Activated T-helper 1 cell treated with anti-CD3 and anti-CD28 coated beads, Interleukin-12 subunit alpha, Interleukin-12 subunit beta, Interleukin-2, Interleukin-4 antibody, amounts not matched to agents 30 ng/mL and 10 ng/mL and 1 ng/mL, durations not matched to agents 14 hours and 24 hours and 36 hours (primary cell): ENCODE data around the gene ANAPC10. TPM values are rescaled to one million over a fixed set of nuclear protein-coding genes. Genes with fewer than 3 reads are reported as not detected.
A peak's percentile ranks its signal among the peaks of the same experiment; 100 is the strongest.

ENCODE experiments used
- DNase-seq: peaks from one replicate; pipeline ENCODE4 v3.0.0; 2021; ENCODE audit warnings: low spot score
- H3K27ac Mint-ChIP-seq: one replicate; pipeline ENCODE4 v1.8.0; 2021; ENCODE audit warnings: mild to moderate bottlenecking, mixed read lengths
- H3K27me3 Mint-ChIP-seq: one replicate; pipeline ENCODE4 v1.8.0; 2022; ENCODE audit warnings: mild to moderate bottlenecking, moderate library complexity, mixed read lengths; ENCODE audit not compliant: insufficient read depth
- H3K36me3 Mint-ChIP-seq: one replicate; pipeline ENCODE4 v1.8.0; 2021; ENCODE audit warnings: low read depth, mixed read lengths
- H3K4me1 Mint-ChIP-seq: one replicate; pipeline ENCODE4 v1.8.0; 2021; ENCODE audit warnings: low read depth, mixed read lengths
- H3K4me3 Mint-ChIP-seq: one replicate; pipeline ENCODE4 v1.8.0; 2021; ENCODE audit warnings: mild to moderate bottlenecking, moderate library complexity, mixed read lengths
- H3K9me3 Mint-ChIP-seq: one replicate; pipeline ENCODE4 v1.8.0; 2021; ENCODE audit warnings: mixed read lengths
- intact Hi-C: fragments of 100-400 bp; cut with micrococcal nuclease; formaldehyde crosslinking; loops from one replicate; pipeline ENCODE4 v1.15.1; 2024
- total RNA-seq: library from RNA; stranded (reverse); gene quantifications from 2 replicates; pipeline ENCODE4 v1.2.3, GENCODE V29; 2022

Gene ANAPC10
- total RNA-seq, 1 donor from 2014 or later, result 25.4 TPM

DNA sequence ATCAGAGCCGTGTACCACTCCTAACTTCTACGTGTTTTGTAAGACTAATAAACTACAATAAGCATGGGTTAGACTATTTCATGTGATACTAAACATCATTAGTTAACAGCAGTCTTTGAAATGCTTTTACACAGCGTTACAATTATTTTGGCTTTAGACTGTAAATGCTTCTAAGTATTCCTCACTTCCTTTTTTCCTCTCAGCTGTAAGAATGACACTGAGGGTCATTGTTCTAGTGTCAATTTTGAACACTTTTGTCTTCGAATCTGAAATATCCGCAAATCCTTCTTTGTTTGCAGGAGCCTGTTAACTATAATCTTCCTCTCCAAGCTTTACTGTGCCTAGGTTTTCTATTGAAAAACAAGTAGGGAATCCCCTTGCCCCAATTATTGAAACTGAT lies 1.7 kb upstream of the ANAPC10 start:
- DNase-seq, result no peak
- Mint-ChIP-seq H3K4me1 (peaks cover 27% of the 10 kb centered on the region), H3K27ac (peak overlapping the region; percentile 82), H3K4me3 (peak overlapping the region; percentile 92), H3K27me3 (no peaks in the 10 kb centered on the region), H3K9me3 (peaks cover 3% of the 10 kb centered on the region), H3K36me3 (peaks cover 20% of the 10 kb centered on the region)
- intact Hi-C loops, result loop anchor here (2.0 to 10.0 kb wide), 5 partner anchors 13 to 1912 kb away; no protein-coding TSS in a partner anchor

DNA sequence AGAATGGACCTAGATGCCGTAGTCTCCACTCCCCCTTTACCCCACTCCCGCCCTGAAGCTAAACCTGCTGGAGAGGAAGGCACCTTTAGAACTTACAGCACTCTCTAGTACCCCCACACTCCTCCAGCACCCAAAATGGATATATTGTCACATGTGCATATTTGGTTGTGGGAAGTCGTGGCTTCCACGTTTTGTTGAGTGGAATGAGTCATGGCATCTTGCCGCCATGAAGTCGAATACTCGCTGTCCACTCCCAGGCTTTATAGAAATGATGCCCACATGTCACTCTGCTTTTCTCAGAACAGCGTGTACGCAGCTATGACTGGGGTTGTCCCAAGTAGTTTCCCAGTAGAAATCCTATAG lies 660 bp upstream of the ANAPC10 start:
- peak overlapping the region; percentile 92 for H3K4me3 Mint-ChIP-seq
- peaks cover 27% of the 10 kb centered on the region for H3K4me1 Mint-ChIP-seq
- DNase-seq, result peak; percentile 37
- H3K9me3 Mint-ChIP-seq, result peaks cover 13% of the 10 kb centered on the region
- peak overlapping the region; percentile 100 for H3K27ac Mint-ChIP-seq
- intact Hi-C loops, result loop anchor here (1.0 to 10.0 kb wide), 13 partner anchors 14 to 1911 kb away; partner anchors contain the start of genes OTUD4 and SMARCA5
- H3K36me3 Mint-ChIP-seq, result peaks cover 28% of the 10 kb centered on the region
- H3K27me3 Mint-ChIP-seq, result no peaks in the 10 kb centered on the region

DNA sequence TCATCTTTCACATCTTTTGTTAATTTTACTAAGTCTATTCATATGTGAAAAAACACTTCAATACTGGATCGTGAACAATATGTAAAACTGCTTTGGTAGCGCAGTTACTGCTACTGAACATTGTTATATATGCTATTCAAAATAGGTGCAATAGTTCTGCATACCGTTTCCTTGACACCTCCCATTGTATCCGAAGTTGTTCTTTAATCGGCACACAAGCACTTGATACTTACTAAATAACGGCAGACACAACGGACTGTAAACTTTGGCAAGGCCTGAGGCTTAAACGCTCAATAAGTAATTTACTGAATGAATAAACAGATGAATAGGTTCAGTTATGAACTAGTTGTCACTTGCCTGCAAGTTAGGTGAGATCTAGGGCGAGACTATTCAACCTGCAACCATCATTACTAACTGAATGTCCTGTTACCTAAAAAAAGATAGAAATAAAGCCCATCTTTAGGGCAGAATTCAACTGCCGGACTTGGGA lies 620 bp downstream of the ANAPC10 start:
- Mint-ChIP-seq H3K4me3 (peak overlapping the region; percentile 92), H3K9me3 (peaks cover 19% of the 10 kb centered on the region), H3K36me3 (peaks cover 41% of the 10 kb centered on the region), H3K4me1 (peaks cover 27% of the 10 kb centered on the region), H3K27me3 (no peaks in the 10 kb centered on the region), H3K27ac (peak overlapping the region; percentile 100)
- DNase-seq, result no peak
- intact Hi-C loops, result loop anchor here (1.0 to 10.0 kb wide), 3 partner anchors 923 to 1910 kb away; no protein-coding TSS in a partner anchor

DNA sequence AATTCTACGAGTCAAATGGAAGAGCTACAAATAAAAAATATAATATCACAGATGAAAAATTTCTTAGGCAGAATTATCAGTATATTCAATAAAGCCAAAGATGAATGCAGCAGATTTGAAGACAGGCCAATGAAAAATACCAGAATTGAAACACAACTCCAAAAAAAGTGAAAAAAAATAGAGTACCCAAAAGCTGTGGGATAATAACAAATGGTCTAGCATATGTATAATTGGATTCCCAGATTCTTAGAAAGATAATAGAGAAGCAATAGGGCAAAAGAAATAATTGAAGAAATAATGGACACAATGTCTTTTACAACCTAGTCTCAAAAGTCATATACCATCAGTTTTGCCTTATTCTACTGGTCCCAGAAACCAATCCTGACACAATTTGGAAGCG lies 4.4 kb downstream of the ANAPC10 start:
- no peak for DNase-seq
- H3K27me3 Mint-ChIP-seq, result no peaks in the 10 kb centered on the region
- no peak overlapping the region for H3K27ac Mint-ChIP-seq
- peaks cover 49% of the 10 kb centered on the region for H3K36me3 Mint-ChIP-seq
- H3K9me3 Mint-ChIP-seq, result peaks cover 19% of the 10 kb centered on the region
- intact Hi-C loops, result loop anchor here (10.0 kb wide), 1 partner anchor 1361 kb away; no protein-coding TSS in a partner anchor
- no peak overlapping the region for H3K4me3 Mint-ChIP-seq
- H3K4me1 Mint-ChIP-seq, result peaks cover 30% of the 10 kb centered on the region

GRCh38 chr4:145090380-145090779 lies 7.6 kb downstream of the ANAPC10 start:
- Mint-ChIP-seq H3K27me3 (no peaks in the 10 kb centered on the region), H3K27ac (no peak overlapping the region), H3K4me3 (no peak overlapping the region), H3K4me1 (peaks cover 27% of the 10 kb centered on the region), H3K9me3 (peaks cover 19% of the 10 kb centered on the region), H3K36me3 (peaks cover 59% of the 10 kb centered on the region)
- intact Hi-C loops, result loop anchor here (10.0 kb wide), 1 partner anchor 1364 kb away; no protein-coding TSS in a partner anchor
- DNase-seq, result no peak

DNA sequence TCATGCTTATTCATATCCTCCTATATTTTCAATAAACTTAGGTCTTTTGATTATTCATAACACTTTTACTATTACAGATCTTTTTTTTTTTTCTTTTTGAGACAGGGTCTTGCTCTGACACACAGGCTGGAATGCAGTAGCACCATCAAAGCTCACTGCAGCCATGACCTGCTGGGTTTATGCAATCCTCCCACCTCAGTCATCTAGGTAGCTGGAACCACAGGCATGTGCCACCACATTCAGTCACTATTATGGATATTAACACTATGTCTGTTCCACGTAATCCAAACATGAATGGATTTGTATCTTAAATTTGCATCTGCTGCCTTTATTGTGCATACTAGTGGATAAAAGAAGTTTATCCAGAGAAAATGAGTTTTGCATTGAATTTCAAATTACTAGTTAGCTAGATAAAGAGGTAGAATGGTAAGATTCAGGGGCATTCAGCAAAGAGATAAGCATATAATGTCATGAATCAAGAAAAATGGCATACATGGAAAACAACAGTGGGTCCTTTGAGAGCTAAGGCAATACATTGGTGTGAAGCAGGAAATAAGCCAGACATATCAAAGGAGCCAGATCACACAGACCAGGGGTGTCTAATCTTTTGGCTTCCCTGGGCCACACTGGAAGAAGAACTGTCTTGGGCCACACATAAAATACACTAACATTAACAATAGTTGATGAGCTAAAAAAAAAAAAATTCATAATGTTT lies 13.9 kb downstream of the ANAPC10 start:
- Mint-ChIP-seq H3K4me3 (no peak overlapping the region), H3K4me1 (peaks cover 23% of the 10 kb centered on the region), H3K9me3 (no peaks in the 10 kb centered on the region), H3K36me3 (peaks cover 35% of the 10 kb centered on the region), H3K27ac (no peak overlapping the region), H3K27me3 (no peaks in the 10 kb centered on the region)
- no peak for DNase-seq
- intact Hi-C loops, result no loop called here

DNA sequence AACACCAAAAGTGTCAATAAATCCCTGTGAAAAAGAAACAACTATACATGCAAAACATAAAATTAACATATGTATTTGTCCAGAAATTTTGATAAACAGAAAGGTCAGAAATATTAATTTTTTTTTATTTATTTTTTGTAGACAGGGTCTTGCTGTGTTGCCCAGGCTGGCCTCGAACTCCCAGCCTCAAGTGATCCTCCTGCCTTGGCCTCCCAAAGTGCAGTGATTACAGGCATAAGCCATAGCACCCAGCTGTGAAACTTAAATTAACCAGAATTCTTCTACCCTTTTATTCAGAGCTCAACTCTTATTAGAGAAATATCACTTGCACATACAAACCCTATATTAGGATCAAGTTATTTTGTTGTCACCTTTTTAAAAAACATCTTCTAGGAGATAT lies 16.2 kb downstream of the ANAPC10 start:
- no peaks in the 10 kb centered on the region for H3K27me3 Mint-ChIP-seq
- peaks cover 25% of the 10 kb centered on the region for H3K4me1 Mint-ChIP-seq
- no peak overlapping the region for H3K4me3 Mint-ChIP-seq
- peaks cover 17% of the 10 kb centered on the region for H3K9me3 Mint-ChIP-seq
- no peak overlapping the region for H3K27ac Mint-ChIP-seq
- DNase-seq, result no peak
- H3K36me3 Mint-ChIP-seq, result peaks cover 43% of the 10 kb centered on the region
- intact Hi-C loops, result no loop called here

DNA sequence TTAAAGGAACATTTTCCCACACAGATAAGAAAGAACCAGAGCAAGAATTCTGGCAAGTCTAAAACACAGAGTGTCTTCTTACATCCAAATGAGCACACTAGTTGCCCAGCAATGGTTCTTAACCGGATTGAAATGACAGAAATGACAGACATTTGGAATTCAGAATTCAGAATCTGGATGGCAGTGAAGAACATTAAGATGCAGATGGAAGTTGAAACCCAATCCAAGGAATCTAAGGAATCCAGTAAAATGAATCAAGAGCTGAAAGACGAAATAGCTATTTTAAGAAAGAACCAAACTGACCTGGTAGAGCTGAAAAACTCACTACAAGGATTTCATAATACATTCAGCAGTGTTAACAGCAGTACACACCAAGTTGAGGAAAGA lies 21.5 kb downstream of the ANAPC10 start:
- H3K4me1 Mint-ChIP-seq, result peaks cover 38% of the 10 kb centered on the region
- intact Hi-C loops, result no loop called here
- peaks cover 17% of the 10 kb centered on the region for H3K9me3 Mint-ChIP-seq
- no peaks in the 10 kb centered on the region for H3K27me3 Mint-ChIP-seq
- peaks cover 36% of the 10 kb centered on the region for H3K36me3 Mint-ChIP-seq
- DNase-seq, result no peak
- H3K4me3 Mint-ChIP-seq, result peak overlapping the region; percentile 41
- peak overlapping the region; percentile 70 for H3K27ac Mint-ChIP-seq

DNA sequence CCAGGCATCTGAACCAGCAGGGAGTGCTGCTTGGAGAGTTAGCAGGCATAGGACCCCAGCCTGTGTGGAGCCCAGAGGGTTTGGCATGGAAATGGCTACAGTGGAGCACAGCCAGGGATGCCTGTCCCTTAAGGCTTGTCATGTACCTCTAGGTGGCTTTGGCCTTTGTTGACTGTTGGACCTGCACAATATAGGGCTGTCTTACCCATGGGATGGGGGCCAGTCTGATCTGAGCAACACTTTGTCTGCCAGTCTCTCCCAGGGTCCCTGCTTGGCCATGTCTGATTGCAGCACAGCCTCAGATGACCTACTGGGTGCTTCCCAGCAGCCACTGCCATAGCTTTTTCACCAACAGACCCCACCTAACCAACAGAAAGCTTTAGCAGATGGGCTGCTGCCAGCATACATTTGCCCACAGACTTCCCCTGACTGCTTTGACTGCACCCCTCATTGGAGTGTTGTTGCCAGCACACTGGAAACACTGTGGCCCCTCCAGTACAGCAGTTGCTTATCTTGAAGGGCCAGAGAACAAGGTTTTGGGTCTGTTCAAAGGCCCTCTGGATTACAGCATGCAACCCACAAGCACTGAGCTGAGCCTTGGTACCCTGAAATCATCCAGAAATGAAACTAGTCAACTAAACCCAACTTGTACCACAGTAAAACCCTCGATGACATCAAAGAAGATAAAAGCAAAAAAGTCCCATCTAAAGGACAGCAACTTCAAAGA lies 22.1 kb downstream of the ANAPC10 start:
- H3K36me3 Mint-ChIP-seq, result peaks cover 36% of the 10 kb centered on the region
- no peak for DNase-seq
- intact Hi-C loops, result no loop called here
- peaks cover 17% of the 10 kb centered on the region for H3K9me3 Mint-ChIP-seq
- no peaks in the 10 kb centered on the region for H3K27me3 Mint-ChIP-seq
- H3K4me3 Mint-ChIP-seq, result no peak overlapping the region
- H3K4me1 Mint-ChIP-seq, result peaks cover 39% of the 10 kb centered on the region
- peak overlapping the region; percentile 70 for H3K27ac Mint-ChIP-seq

- Mint-ChIP-seq H3K27me3 (no peaks in the 10 kb centered on the region), H3K36me3 (peaks cover 10% of the 10 kb centered on the region), H3K27ac (no peak overlapping the region), H3K9me3 (no peaks in the 10 kb centered on the region), H3K4me3 (no peak overlapping the region), H3K4me1 (peaks cover 24% of the 10 kb centered on the region)
- intact Hi-C loops, result no loop called here
- DNase-seq, result no peak
These were observed 26.4 kb downstream of the ANAPC10 start for GRCh38 chr4:145071560-145071959.

DNA sequence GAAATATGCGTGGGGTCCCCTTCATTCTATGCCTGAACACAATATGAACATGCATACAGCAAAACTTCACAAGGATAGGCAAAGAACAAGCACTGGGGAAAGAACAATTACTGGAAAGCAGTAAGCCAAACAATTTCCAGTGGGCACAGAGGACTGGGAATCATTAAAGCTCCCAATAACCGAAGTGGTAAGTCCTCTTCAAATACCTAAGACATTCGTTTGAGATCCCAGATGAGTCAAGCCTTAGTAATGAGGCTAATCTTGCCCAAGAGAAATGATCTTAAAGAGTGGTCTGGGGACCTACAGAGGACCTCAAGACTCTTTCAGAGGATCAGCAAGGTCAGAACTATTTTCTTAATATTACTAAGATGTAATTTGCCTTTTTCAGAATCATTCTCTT lies 28.6 kb downstream of the ANAPC10 start:
- DNase-seq, result no peak
- Mint-ChIP-seq H3K9me3 (no peaks in the 10 kb centered on the region), H3K4me1 (peaks cover 13% of the 10 kb centered on the region), H3K27me3 (no peaks in the 10 kb centered on the region), H3K36me3 (peaks cover 4% of the 10 kb centered on the region), H3K4me3 (no peak overlapping the region), H3K27ac (no peak overlapping the region)
- intact Hi-C loops, result loop anchor here (10.0 kb wide), 2 partner anchors 425 to 715 kb away; partner anchors contain the start of gene HHIP

- H3K4me3 Mint-ChIP-seq, result no peak overlapping the region
- H3K27ac Mint-ChIP-seq, result no peak overlapping the region
- H3K27me3 Mint-ChIP-seq, result no peaks in the 10 kb centered on the region
- no peak for DNase-seq
- no peaks in the 10 kb centered on the region for H3K9me3 Mint-ChIP-seq
- H3K4me1 Mint-ChIP-seq, result peaks cover 6% of the 10 kb centered on the region
- intact Hi-C loops, result loop anchor here (10.0 kb wide), 2 partner anchors 421 to 711 kb away; partner anchors contain the start of gene HHIP
- peaks cover 4% of the 10 kb centered on the region for H3K36me3 Mint-ChIP-seq
These were observed 31.9 kb downstream of the ANAPC10 start for GRCh38 chr4:145066063-145066501.
